ENCODE data around the gene DPP6.

The DPP6 gene

DNA sequence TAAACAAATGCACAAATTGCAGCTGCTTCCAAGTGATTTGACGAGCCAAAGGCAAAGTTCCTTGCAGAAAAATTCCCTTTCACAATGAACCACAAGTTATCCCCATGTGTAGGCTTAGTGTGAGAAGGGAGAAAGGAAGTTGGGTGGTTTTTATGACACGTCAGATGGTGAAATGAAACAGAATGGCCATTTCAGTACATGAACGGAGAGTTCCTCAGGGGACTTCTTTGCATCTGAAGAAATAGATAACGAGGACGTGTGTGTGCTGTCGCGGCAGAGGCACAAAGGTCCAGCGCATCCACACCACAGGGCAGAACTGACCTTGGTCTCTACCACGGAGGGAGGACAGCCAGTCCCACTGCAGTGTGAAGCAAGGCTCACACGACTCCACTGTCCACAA is 814.9 kb downstream of the DPP6 start:
- ATAC-seq (ENCODE audit: low read depth) (no peak), DNase-seq (ENCODE audit: low spot score) (no peak)
- Histone ChIP-seq H3K9me3 (ENCODE audit: severe bottlenecking) (no peaks in the 10 kb centered on the region), H3K36me3 (ENCODE audit: low read depth) (no peaks in the 10 kb centered on the region), H3K27me3 (ENCODE audit: insufficient read depth, poor library complexity, severe bottlenecking) (no peaks in the 10 kb centered on the region), H3K4me1 (ENCODE audit: insufficient read depth, poor library complexity, severe bottlenecking) (no peaks in the 10 kb centered on the region), H3K27ac (ENCODE audit: poor library complexity, severe bottlenecking) (no peak overlapping the region), H3K4me3 (ENCODE audit: severe bottlenecking) (no peak overlapping the region)
- no peak for TF ChIP-seq CTCF (IDR thresholded peaks at IDR 0.05; ENCODE audit: poor library complexity, severe bottlenecking)

DNA sequence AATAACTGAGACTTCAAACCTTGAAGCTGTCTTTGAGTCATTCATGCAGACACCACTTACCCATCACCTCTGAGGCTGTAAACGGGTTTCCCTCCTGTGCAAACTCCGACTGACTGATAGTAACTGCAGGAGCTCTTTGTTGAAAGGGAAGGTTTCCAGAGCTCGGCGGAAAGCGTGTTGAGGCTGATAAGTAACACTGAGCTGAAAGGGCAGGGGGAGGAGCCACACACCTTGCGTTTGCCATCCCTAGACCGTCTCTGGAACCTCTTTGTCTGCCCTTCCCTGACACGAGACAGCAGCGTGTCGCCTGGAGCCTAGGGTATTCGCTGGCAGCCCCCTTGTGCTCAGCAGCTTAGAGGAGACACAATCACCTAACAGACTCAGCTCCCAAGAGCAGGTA is 816.7 kb downstream of the DPP6 start:
- no peak overlapping the region for H3K4me3 ChIP-seq (ENCODE audit: severe bottlenecking)
- no peak overlapping the region for H3K27ac ChIP-seq (ENCODE audit: poor library complexity, severe bottlenecking)
- ATAC-seq (ENCODE audit: low read depth) (no peak), DNase-seq (ENCODE audit: low spot score) (no peak)
- no peaks in the 10 kb centered on the region for H3K4me1 ChIP-seq (ENCODE audit: insufficient read depth, poor library complexity, severe bottlenecking)
- no peaks in the 10 kb centered on the region for H3K27me3 ChIP-seq (ENCODE audit: insufficient read depth, poor library complexity, severe bottlenecking)
- no peaks in the 10 kb centered on the region for H3K36me3 ChIP-seq (ENCODE audit: low read depth)
- no peak for TF ChIP-seq CTCF (IDR thresholded peaks at IDR 0.05; ENCODE audit: poor library complexity, severe bottlenecking)
- H3K9me3 ChIP-seq (ENCODE audit: severe bottlenecking) = no peaks in the 10 kb centered on the region

- no peak for TF ChIP-seq CTCF (IDR thresholded peaks at IDR 0.05; ENCODE audit: poor library complexity, severe bottlenecking)
- Histone ChIP-seq H3K9me3 (ENCODE audit: severe bottlenecking) (no peaks in the 10 kb centered on the region), H3K4me3 (ENCODE audit: severe bottlenecking) (no peak overlapping the region), H3K27me3 (ENCODE audit: insufficient read depth, poor library complexity, severe bottlenecking) (no peaks in the 10 kb centered on the region), H3K36me3 (ENCODE audit: low read depth) (no peaks in the 10 kb centered on the region), H3K27ac (ENCODE audit: poor library complexity, severe bottlenecking) (no peak overlapping the region), H3K4me1 (ENCODE audit: insufficient read depth, poor library complexity, severe bottlenecking) (no peaks in the 10 kb centered on the region)
- no peak for ATAC-seq (ENCODE audit: low read depth)
- no peak for DNase-seq (ENCODE audit: low spot score)
Measured at GRCh38 chr7:154869436-154869835, 817.2 kb downstream of the DPP6 start.

- no peak overlapping the region for H3K27ac ChIP-seq (ENCODE audit: poor library complexity, severe bottlenecking)
- H3K4me1 ChIP-seq (ENCODE audit: insufficient read depth, poor library complexity, severe bottlenecking) = no peaks in the 10 kb centered on the region
- TF ChIP-seq CTCF (IDR thresholded peaks at IDR 0.05; ENCODE audit: poor library complexity, severe bottlenecking) = no peak
- no peak for ATAC-seq (ENCODE audit: low read depth)
- DNase-seq (ENCODE audit: low spot score) = no peak
- no peaks in the 10 kb centered on the region for H3K9me3 ChIP-seq (ENCODE audit: severe bottlenecking)
- no peak overlapping the region for H3K4me3 ChIP-seq (ENCODE audit: severe bottlenecking)
- no peaks in the 10 kb centered on the region for H3K36me3 ChIP-seq (ENCODE audit: low read depth)
- no peaks in the 10 kb centered on the region for H3K27me3 ChIP-seq (ENCODE audit: insufficient read depth, poor library complexity, severe bottlenecking)
Measured at GRCh38 chr7:154871507-154871906, 819.3 kb downstream of the DPP6 start.

DNA sequence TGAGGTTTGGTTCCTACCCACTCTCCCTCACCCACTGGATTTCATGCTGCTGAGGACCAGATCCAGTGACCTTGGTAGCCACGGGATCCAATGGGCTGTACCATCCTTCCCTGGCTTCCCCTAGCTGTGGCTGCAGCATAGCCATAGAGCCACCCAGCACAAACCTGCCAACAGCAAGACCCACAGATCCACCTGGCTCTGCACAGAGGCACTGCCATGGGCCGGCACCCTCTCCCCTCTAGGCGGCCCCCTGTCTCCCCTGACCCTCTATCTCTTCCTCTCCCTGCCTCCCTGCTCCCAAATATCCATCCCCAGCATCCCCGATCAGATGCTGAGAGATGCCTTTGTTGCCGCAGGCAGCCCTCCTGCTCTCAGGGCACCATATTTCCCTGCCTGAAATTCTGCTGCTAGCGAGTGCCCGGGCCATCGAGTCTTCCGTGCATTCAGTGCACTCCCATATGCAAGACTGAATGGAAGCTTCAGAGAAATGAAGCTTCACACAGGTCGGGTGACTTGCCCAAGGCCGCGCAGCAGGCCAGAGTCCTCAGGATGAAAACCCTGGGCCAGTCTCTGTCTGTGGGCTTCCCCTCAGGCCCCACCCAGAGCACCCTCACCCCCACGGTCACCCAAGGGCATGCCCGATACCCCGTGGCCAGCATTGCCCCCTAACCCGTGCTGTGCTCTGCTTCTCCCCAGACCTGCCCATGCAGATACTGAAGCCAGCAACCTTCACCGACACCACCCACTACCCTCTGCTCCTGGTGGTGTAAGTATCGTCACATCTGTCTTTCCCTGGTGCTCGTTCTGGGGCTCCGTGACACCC is 819.9 kb downstream of the DPP6 start:
- no peak for DNase-seq (ENCODE audit: low spot score)
- ATAC-seq (ENCODE audit: low read depth) = no peak
- no peak overlapping the region for H3K27ac ChIP-seq (ENCODE audit: poor library complexity, severe bottlenecking)
- H3K4me1 ChIP-seq (ENCODE audit: insufficient read depth, poor library complexity, severe bottlenecking) = no peaks in the 10 kb centered on the region
- no peaks in the 10 kb centered on the region for H3K9me3 ChIP-seq (ENCODE audit: severe bottlenecking)
- H3K36me3 ChIP-seq (ENCODE audit: low read depth) = no peaks in the 10 kb centered on the region
- H3K27me3 ChIP-seq (ENCODE audit: insufficient read depth, poor library complexity, severe bottlenecking) = no peaks in the 10 kb centered on the region
- no peak for TF ChIP-seq CTCF (IDR thresholded peaks at IDR 0.05; ENCODE audit: poor library complexity, severe bottlenecking)
- no peak overlapping the region for H3K4me3 ChIP-seq (ENCODE audit: severe bottlenecking)

Data from RWPE2 (cell line).